GM21737 (cell line): ENCODE results near the gene TMEM233.
"Not testable (repeated sequence)": the region's sequence is repeated elsewhere in the genome, so short reads cannot be mapped to it uniquely, and the experiment has no call there.

ENCODE experiments used
- ATAC-seq: cut with Tn5 transposase; IDR thresholded peaks from one replicate; pipeline ENCODE4 v1.9.1; 2021; ENCODE audit warnings: mild to moderate bottlenecking, moderate library complexity; ENCODE audit not compliant: unreplicated experiment

The TMEM233 gene

DNA sequence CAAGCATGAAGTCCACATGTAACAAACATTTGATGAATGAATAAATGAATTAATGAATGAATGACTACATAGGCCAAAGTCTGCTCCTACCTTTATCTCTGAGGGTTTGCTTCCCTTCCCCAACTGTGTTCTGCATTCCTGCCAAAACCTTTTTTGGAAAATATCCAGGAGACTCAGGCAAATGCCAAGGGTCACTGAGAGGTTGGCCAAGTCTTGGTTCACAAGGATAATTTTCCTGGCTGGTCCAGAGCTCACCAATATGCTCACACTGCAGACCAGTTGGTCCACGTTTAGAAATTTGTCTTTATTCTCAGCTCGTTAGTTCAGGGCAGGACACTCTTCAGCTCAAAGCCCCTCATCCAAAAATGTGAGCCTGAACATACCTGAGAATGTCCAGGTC lies 10.2 kb downstream of the TMEM233 start:
- no peak for ATAC-seq

DNA sequence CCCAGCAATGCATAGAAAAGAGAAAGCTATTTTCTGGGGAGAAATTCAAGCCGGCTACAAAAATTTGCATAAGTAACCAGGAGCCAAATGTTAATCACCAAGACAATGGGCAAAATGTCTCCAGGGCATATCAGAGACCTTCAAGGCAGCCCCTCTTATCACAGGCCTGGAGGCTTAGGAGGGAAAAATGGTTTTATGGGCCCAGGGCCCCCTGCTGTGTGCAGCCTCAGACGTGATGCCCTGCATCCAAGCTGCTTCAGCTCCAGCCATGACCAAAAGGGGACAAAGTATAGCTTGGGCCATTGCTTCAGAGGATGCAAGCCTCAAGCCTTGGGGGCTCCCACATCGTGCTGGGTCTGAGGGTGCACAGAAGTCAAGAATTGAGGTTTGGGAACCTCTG lies 15.8 kb downstream of the TMEM233 start:
- no peak for ATAC-seq

DNA sequence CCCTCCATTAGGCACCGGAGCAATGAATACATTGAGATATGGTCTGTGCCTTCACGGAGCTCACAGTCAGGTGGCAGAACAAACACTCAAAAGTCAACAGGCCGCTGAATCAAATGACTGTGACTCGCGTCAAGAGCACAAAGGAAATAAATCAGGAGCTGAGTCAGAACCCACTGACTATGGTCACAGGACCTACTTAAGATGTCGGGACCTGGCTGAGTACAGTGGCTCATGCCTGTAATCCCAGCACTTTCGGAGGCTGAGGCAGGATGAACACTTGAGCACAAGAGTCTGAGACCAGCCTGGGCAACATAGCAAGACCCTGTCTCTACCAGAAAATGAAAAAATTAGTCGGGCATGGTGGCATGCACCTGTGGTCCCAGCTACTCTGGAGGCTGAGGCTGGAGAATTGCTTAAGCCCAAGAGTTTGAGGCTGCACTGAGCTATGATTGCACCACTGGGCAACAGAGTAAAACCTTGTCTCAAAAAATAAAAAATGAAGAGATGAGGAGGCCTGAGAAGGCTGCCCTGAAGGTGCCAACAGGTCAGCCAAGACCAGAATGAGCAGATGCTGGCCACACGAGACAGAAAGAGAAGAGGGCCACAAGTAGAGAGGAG lies 19.9 kb downstream of the TMEM233 start:
- ATAC-seq, result no peak

DNA sequence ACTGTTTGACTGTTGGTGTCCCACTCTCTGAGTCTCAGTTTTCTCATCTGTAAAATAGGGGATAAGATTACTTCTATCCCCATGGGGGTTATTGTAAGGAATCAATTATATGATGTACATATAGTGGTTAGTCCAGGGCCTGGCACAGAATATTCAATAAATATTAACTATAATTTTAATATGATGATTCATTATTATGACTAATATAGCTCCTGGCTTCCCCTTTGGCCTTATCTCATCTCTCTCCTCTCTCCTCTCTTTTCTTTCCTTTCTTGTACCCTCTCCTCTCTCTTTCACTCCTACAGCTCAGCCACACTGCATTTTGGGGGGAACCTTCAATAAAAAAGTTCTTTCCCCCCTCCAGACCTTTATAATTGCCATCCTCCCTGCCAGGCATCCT lies 21.1 kb downstream of the TMEM233 start:
- ATAC-seq, result no peak

DNA sequence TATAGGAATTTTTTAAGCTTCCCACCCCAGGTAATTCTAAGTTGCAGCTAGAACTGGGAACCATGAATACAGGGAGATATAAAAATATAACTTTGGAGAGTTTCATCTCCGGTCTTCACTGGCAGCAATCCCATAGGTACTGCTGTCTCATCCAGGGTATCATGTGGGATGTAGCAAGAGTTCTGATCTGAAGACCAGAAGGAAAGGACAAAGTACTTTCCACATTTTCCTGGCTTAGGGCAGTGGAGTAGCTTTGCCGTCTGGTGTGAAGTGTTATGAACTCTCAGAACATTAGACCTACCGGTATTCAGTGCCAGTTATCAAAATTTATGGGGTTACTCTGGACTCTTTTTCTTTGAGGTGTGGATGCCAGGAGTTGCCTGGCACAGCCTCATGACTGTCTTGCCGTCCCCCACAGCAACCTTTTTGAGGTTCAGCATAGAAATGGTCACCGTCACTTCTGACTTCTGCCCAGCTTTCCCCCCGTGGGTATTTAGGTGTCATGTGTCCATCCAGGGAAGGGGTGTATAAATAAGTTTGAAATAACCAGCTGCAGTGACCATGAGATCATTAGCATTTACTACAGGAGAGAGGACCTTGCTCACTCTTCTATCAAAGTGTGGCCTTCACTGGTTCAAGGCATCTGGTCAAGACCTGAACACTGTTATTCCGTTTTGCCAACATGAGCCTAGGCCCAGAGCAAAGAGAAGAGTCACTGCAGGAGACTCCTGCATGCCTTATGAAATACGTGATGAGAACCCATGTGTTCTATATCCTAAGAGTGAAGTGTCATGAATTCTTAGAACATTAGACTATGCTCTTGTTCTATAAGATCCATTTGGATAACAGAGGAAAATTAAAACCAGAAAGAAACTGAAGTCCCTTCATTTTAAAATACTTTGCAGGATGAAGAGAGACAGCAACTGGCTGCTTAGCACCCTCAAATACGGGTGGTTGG lies 22.2 kb downstream of the TMEM233 start:
- ATAC-seq, result no peak

DNA sequence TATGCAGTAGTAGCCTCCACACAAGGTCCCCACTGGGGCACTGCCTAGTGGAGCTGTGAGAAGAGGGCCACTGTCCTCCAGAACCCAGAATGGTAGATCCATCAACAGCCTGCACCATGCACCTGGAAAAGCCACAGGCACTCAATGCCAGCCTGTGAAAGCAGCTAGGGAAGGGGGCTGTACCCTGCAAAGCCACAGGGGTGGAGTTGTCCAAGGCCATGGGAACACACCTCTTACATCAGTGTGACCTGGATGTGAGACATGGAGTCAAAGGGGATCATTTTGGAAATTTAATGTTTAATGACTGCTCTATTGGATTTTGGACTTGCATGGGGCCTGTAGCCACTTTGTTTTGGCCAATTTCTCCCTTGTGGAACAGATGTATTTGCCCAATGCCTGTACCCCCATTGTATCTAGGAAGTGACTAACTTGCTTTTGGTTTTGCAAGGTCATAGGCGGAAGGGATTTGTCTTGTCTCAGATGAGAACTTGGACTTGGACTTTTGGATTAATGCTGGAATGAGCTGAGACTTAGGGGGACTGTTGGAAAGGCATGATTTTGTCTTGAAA lies 24.8 kb downstream of the TMEM233 start:
- ATAC-seq, result not testable (repeated sequence)

DNA sequence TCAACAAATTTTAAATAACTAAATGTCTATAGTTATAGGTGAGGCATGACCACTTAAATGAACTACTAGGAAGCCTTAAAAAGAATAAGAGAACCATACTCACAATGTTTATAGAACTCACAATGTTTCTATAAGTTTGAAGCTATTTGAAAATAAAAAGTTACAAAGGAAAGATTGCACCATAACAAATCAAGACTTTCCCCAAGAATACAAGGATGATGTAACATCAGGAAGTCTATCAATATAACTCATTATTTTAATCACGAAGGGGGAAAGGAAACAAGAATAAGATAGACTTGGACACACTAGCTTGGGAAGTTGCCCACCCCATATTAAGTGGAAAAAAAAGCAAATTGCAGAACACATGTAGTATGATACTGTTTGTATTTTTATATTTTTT lies 26.9 kb downstream of the TMEM233 start:
- no peak for ATAC-seq

DNA sequence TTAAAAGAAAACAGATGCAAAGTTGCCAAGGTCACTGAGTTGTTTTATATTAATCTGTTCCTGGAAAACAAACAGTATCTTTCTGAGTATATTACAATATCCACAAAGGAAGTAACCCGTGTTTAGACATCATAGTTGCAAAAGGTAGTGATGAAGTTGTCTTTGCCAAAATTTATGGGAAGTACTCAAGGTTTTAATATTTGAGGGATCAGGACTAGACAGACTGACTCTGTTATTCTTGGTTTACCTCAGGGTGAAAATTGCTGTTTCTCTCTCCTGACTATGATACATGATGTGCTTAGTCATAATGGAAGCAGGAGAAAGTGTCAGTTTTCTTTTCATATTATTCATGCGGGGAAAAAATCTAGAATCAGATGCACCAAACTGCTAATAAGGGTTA lies 28.3 kb downstream of the TMEM233 start:
- ATAC-seq, result no peak

DNA sequence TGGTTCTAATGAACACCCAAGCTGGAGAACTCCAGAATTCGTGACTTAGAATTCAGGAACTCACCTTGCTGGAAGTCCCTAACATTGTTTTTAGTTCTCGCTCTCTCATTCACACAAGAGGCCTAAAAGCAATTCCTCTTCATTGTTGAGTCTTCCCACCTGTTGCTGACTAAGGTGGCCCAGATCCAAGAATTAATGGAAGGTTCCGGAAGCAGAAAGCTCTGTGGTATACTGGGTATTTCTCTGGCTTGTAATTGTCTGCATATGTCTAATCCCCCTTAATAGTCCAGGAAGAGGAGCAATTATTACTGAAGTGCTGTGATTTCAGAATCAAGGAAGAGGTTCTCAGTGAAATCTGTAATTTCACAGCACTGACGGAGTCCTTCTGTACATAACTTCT lies 31.4 kb downstream of the TMEM233 start:
- no peak for ATAC-seq

DNA sequence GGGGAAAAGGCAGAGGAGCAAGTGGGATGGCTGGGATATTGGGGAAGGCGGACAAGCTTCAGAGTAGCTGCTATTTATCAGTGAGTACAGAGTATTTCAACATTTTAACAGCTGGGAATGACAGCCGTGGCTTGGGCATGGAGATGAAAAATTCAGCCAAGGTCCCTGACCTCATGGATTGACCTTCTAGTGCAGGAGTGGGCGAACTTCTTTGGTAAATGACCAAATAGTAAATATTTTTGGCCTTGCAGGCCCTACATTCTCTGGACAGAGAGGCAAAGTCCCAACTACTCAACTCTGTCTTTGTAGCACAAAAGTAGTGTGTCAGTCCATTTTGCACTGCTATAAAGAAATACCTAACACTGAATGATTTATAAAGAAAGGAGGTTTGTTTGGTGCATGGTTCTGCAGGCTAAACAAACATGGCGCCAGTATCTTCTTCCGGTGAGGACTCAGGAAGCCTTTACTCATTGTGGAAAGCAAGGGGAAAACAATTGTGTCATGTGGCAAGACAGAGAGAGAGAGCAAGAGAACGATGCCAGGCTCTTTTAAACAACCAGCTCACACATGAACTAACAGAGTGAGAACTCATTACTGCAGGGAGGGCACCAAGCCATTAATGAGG lies 33.6 kb downstream of the TMEM233 start:
- ATAC-seq, result no peak

DNA sequence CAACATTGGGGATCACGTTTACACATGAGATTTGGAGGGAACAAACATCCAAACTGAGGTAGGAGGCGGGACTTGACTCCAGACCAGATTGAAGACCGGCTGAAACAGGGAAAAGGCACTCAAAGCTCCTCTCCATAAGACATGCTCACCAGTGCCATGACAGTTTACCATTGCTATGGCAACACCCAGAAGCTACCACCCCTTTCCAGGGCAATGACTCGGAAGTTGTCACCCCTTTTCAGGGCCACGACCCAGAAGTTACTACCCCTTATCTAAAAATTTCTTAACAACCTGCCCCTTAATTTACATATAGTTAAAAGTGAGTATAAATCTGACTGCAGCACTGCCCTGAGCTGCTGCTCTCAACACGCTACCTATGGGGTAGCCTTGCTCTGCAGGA lies 34.1 kb downstream of the TMEM233 start:
- ATAC-seq, result no peak

DNA sequence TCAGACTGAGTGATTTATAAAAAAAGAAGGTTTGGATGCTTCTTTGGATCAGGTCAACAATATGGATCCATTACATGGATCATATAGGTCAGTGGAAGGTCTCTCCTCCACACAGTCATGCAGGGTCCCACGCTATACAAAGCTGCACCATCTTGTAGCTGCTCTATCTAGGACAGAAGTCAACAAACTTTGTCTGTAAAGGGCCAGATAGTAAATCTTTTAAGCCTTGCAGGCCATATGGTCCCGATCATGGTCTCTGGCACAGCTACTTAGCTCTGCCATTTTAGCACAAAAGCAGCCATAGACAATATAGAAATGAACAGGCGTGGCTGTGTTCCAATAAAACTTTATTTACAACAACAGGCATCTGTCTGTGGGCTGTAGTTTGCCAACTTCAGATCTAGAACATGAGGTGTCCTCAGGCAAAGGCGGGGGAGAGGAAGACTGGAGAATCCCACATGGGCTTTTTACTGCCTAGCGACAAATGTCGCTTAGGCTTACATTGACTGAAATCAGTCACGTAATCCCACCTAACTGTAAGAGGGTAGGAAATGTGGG lies 36.7 kb downstream of the TMEM233 start:
- ATAC-seq, result no peak

DNA sequence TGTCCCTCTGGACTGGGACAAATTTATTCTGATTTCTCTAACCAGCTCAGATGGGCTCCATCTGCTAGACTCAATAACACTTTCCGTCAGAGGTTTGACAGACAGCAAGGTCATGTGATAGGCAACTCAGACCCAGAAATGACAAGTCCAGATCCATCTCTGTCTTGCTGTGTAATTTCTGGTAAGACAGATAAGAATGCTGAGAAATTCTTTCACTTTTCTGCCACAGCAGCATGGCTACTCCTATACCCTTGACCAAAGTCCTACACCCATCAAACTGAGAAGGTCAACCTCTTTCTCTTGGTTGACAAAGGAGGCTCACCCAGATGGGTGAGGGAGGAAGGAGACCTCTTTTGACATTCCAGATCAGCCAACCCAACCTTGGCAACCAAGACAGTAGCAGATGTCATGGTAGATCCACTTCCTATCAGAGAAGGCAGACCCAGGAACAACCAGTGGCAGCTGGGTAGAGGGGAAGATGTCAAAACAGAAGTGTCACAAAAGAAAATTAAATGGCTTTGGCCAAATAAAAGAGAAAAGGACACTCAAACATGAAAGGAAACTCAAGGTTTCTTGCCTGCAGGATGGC lies 37.5 kb downstream of the TMEM233 start:
- no peak for ATAC-seq

DNA sequence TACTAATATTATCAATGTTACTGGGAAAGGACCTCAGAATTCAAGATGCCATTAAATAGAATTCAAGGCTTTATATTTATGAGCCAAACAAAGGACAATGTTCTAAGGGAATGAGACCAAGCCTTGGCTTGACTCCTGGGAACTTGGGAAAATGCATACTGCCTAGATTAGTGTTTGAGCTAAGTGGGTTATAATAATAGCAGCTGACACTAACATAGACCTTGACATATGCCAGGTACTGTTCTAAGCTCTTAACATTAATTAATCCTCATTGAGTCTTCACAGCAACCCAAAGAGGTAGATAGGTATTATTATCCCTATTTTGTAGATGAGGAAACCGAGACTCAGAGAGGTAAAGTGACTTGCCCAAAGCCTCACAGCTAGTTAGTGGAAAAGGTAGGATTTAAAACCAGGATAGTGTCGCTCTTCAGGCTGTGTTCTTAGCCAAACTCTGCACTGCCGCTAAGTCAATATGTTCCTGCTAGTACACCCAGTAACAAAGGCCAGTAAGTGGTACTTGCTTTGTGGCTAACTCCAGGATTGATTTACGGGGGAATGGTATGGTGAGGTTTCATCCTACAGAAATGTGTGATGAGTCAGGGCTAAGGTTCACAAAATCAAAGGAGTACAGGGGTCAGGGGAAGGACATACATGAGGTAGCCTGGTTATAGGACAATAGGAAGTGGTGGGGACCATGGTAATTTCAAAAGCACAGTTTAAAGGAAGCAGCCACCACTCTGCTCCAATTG lies 38.5 kb downstream of the TMEM233 start:
- no peak for ATAC-seq

DNA sequence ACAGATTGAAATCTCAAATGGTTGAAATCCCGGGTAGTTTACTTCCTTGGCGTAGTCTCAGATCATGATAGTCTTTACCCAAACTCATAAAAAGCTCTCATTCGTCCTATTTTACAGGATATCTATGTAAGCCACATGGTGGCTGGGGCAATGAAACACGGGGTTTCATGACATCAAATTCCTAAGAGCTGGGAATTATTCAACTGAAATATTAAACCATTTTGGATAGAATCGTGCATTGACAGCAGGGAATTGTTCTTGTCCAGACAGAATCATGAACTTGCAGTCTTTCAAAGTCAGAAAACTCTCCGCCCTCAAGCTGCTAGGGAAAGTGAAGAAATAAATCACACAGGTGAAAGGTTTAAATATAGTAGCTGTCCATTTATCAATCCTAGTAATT lies 41.2 kb downstream of the TMEM233 start:
- no peak for ATAC-seq

DNA sequence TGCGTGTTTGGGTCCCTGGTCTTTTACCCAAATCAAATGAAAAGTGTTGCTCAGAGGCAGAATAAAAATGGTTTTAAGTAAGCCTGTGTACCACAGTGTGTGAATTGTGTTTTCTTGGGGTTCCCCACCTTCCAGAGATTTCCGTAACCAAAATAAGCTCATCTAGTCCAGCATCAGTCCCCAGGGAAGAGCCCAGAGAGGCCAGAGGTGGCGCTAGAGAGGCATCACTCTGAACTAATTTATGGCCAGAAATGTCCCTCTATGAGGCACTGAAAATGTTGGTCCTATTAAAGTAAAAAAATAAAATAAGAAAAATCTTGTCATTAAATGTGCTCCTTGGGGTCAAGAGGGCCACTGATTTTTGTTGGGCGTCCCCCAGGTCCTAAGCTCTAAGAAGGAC lies 49.4 kb downstream of the TMEM233 start:
- ATAC-seq, result no peak

DNA sequence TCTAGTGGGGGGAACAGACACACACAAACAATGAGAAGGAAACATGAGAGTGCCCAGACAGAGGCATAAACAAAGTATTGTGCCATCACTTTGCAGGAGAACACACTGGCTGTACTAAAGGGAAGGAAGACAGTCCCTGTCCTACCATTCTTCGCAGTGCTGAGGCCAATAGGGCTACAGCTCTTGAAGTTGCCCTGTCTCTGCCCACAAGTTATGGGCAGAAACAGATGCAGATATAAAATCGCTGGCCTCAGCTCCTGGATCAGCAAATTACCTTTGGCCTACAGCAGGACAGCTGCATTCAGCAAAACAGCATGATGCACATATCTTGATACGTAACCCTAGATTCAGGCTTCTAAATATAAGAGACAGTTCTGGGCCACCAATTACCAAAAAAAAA lies 51.4 kb downstream of the TMEM233 start:
- ATAC-seq, result no peak

DNA sequence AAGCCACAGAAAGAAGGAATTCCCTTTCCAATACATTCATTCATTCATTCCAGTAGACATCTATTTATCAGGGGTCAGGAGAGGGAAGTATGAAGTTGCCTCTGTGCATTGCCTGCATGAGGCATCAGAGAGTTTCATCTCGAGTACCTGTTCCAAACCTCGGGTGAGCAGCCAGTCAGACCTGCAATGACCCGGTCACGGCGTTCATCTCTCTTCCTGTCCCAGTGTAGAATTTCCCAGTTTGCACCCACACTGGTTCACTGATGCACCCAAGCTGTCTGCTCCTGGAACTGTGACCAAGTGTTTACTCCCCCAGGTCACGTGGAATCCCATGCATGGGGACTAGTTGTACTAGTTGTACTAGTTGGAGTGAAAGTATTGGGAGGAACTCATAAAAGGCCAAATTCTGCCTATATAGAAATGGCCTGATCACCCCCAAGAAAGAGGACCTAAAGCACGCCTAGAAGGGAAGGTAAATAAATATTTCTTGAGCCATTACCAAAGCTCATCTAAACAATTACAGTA lies 52.0 kb downstream of the TMEM233 start:
- ATAC-seq, result no peak

DNA sequence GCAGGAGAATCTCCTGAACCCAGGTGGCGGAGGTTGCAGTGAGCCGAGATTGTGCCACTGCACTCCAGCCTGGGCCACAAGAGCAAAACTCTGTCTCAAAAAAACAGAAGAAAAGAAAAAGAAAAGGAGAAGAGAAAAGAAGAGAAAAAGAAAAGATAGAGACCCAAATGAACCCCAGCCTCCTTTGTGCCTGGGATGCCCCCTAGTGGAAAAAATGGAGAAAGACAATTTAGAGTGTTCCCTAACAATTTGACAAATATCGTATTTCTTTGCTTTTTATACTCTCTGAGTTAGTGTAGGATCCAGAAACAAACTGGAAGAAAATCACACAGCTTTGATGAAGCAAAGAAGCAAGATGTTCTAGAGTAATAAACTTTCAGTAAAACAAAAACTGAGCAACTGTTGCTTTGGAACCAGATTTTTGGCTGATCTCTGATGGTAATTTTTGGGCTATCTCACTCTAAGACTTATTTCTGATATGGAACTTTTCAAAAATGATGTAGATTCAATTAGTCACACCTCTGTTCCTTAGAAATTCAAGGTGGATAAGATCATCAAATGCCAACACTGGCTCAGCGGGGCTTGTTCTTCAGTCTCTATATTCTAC lies 55.7 kb downstream of the TMEM233 start:
- ATAC-seq, result no peak

DNA sequence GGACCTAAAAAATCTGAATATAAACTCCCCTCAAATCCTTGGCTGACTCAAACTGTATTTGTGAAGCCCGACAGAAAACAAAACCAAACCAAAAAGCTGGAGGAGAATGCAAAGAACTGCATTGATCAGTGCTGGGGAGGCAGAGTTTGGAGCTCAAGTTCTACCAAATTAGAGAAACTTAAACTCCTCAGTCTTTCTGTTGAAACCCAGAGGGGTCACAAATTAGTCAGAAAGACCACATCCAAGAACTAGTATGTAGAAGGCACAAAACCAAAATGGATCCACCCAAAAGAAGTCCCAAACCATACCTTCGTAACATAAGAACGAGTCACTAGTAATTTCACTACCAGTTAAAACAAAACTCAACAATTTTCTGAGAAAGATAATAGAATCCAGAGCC lies 59.1 kb downstream of the TMEM233 start:
- ATAC-seq, result no peak
